Neural cell (in vitro differentiated cells): ENCODE data around the gene CWC27. TPM values are rescaled to one million over a fixed set of nuclear protein-coding genes. Genes with fewer than 3 reads are reported as not detected.

ENCODE experiments used
- H2AFZ ChIP-seq: fragments of 200-600, 300-800 bp; sonication (generic), shearing (Covaris generic); 2 replicates; pipeline ENCODE4 v1.6.0; 2014; ENCODE audit warnings: low read depth, mild to moderate bottlenecking, antibody characterized with exemption, low read length, moderate library complexity
- H3F3A ChIP-seq: fragments of 200-600 bp; shearing (Covaris generic); 2 replicates; pipeline ENCODE4 v1.6.1; 2016; ENCODE audit warnings: mild to moderate bottlenecking, moderate library complexity, mixed read lengths, antibody characterized with exemption, low read length; ENCODE audit not compliant: insufficient read depth, poor library complexity, severe bottlenecking
- H3K27ac ChIP-seq: fragments of 200-600, 300-800 bp; sonication (generic), shearing (Covaris generic); 2 replicates; pipeline ENCODE4 v1.5.1; 2014; ENCODE audit warnings: mild to moderate bottlenecking, low read length, moderate library complexity
- H3K27me3 ChIP-seq: fragments of 300-800, 200-600 bp; sonication (generic), shearing (Covaris generic); 2 replicates; pipeline ENCODE4 v1.6.0; 2014; ENCODE audit warnings: mild to moderate bottlenecking, low read depth, low read length, moderate library complexity; ENCODE audit not compliant: insufficient read depth
- H3K36me3 ChIP-seq: fragments of 300-800, 200-600 bp; sonication (generic), shearing (Covaris generic); 2 replicates; pipeline ENCODE4 v1.5.1; 2014; ENCODE audit warnings: mild to moderate bottlenecking, antibody characterized with exemption, low read length, moderate library complexity; ENCODE audit not compliant: insufficient read depth
- H3K4me2 ChIP-seq: fragments of 300-800, 200-600 bp; sonication (generic), shearing (Covaris generic); 2 replicates; pipeline ENCODE4 v1.6.0; 2014; ENCODE audit warnings: mild to moderate bottlenecking, low read length
- H3K4me3 ChIP-seq: fragments of 300-800, 200-600 bp; sonication (generic), shearing (Covaris generic); 2 replicates; pipeline ENCODE4 v1.5.1; 2014; ENCODE audit warnings: mild to moderate bottlenecking, low read length, moderate library complexity
- H3K79me2 ChIP-seq: fragments of 200-600 bp; shearing (Covaris generic); replicated peaks from 2 replicates; pipeline ENCODE4 v1.6.0; 2014; ENCODE audit warnings: mild to moderate bottlenecking, low read length, moderate library complexity; ENCODE audit not compliant: insufficient read depth
- H3K9ac ChIP-seq: fragments of 300-800, 200-600 bp; sonication (generic), shearing (Covaris generic); 2 replicates; pipeline ENCODE4 v1.6.1; 2016; ENCODE audit warnings: mild to moderate bottlenecking, low read length, mixed read lengths
- H3K9me2 ChIP-seq: fragments of 200-600 bp; shearing (Covaris generic); 2 replicates; pipeline ENCODE4 v1.6.1; 2016; ENCODE audit warnings: mild to moderate bottlenecking, low read length, mixed read lengths; ENCODE audit not compliant: insufficient read depth
- H3K9me3 ChIP-seq: fragments of 200-600, 300-800 bp; sonication (generic), shearing (Covaris generic); 2 replicates; pipeline ENCODE4 v1.6.1; 2016; ENCODE audit warnings: mild to moderate bottlenecking, mixed run types, low read length, moderate library complexity, mixed read lengths
- H4K20me1 ChIP-seq: fragments of 200-600 bp; shearing (Covaris generic); 2 replicates; pipeline ENCODE4 v1.6.1; 2016; ENCODE audit warnings: mild to moderate bottlenecking, mixed run types; ENCODE audit not compliant: insufficient read depth
- CTCF ChIP-seq: fragments of 450-650 bp; IDR thresholded peaks from 2 replicates; pipeline ENCODE4 v1.5.1; 2014; ENCODE audit warnings: antibody characterized with exemption, mild to moderate bottlenecking, moderate library complexity; ENCODE audit not compliant: poor library complexity, severe bottlenecking
- EP300 ChIP-seq: fragments of 450-650 bp; conservative IDR thresholded peaks from 2 replicates; pipeline ENCODE4 v1.6.1; 2014; ENCODE audit warnings: antibody characterized with exemption, mild to moderate bottlenecking, moderate library complexity; ENCODE audit not compliant: poor library complexity, severe bottlenecking
- EZH2 ChIP-seq: fragments of 200-600, 300-800 bp; shearing (Covaris generic), sonication (generic); IDR thresholded peaks from 2 replicates; pipeline ENCODE4 v1.6.1; 2014; ENCODE audit warnings: antibody characterized with exemption, low read length, borderline replicate concordance, mild to moderate bottlenecking; ENCODE audit not compliant: insufficient read depth, poor library complexity, severe bottlenecking
- MXI1 ChIP-seq: fragments of 450-650 bp; conservative IDR thresholded peaks from 2 replicates; pipeline ENCODE4 v1.6.1; 2014; ENCODE audit warnings: antibody characterized with exemption, mild to moderate bottlenecking; ENCODE audit not compliant: poor library complexity, severe bottlenecking
- POLR2AphosphoS5 ChIP-seq: IDR thresholded peaks from 2 replicates; pipeline ENCODE4 v1.6.1; 2012
- RAD21 ChIP-seq: fragments of 450-650 bp; conservative IDR thresholded peaks from 2 replicates; pipeline ENCODE4 v1.6.1; 2014; ENCODE audit warnings: antibody characterized with exemption, mild to moderate bottlenecking, moderate library complexity
- REST ChIP-seq: IDR thresholded peaks from 2 replicates; pipeline ENCODE4 v1.6.1; 2012; ENCODE audit warnings: borderline replicate concordance
- SMC3 ChIP-seq: fragments of 450-650 bp; conservative IDR thresholded peaks from 2 replicates; pipeline ENCODE4 v1.6.1; 2014; ENCODE audit warnings: antibody characterized with exemption, mild to moderate bottlenecking, moderate library complexity; ENCODE audit not compliant: poor library complexity
- TAF1 ChIP-seq: IDR thresholded peaks from 2 replicates; pipeline ENCODE4 v1.6.1; 2012; ENCODE audit warnings: low read depth
- polyA plus RNA-seq: library from polyadenylated mRNA; depleted of rRNA; stranded (reverse); fragments of >200 nt; gene quantifications from 2 replicates; pipeline ENCODE4 v1.2.3, GENCODE V29; 2014

The CWC27 gene
- polyA plus RNA-seq, 1 donor from 2014 or later: 26.2 TPM

GRCh38 chr5:64784451-64785025, 15.8 kb downstream of the CWC27 start:
- TF ChIP-seq MXI1 (no peak), EP300 (no peak), EZH2 (no peak), REST (no peak), POLR2AphosphoS5 (no peak), CTCF (peak; percentile 88), SMC3 (peak; percentile 94), RAD21 (peak; percentile 91), TAF1 (no peak)
- H2AFZ ChIP-seq: no peak overlapping the region
- H3K79me2 ChIP-seq: no peaks in the 10 kb centered on the region
- H4K20me1 ChIP-seq: no peaks in the 10 kb centered on the region
- H3F3A ChIP-seq: no peaks in the 10 kb centered on the region
- no peaks in the 10 kb centered on the region for H3K9me3 ChIP-seq
- no peaks in the 10 kb centered on the region for H3K27me3 ChIP-seq
- H3K9ac ChIP-seq: no peak overlapping the region
- H3K36me3 ChIP-seq: no peaks in the 10 kb centered on the region
- H3K4me2 ChIP-seq: no peak overlapping the region
- H3K27ac ChIP-seq: no peak overlapping the region
- H3K9me2 ChIP-seq: no peaks in the 10 kb centered on the region
- H3K4me3 ChIP-seq: no peak overlapping the region

- no peaks in the 10 kb centered on the region for H3K9me2 ChIP-seq
- TF ChIP-seq SMC3 (no peak), TAF1 (no peak), RAD21 (no peak), EZH2 (no peak), REST (no peak), MXI1 (no peak), CTCF (no peak), EP300 (no peak), POLR2AphosphoS5 (no peak)
- no peaks in the 10 kb centered on the region for H3K79me2 ChIP-seq
- no peak overlapping the region for H2AFZ ChIP-seq
- no peaks in the 10 kb centered on the region for H3F3A ChIP-seq
- no peaks in the 10 kb centered on the region for H3K9me3 ChIP-seq
- H3K4me3 ChIP-seq: no peak overlapping the region
- H3K27ac ChIP-seq: no peak overlapping the region
- H4K20me1 ChIP-seq: no peaks in the 10 kb centered on the region
- H3K27me3 ChIP-seq: no peaks in the 10 kb centered on the region
- H3K36me3 ChIP-seq: no peaks in the 10 kb centered on the region
- H3K4me2 ChIP-seq: no peak overlapping the region
- no peak overlapping the region for H3K9ac ChIP-seq
Observed at GRCh38 chr5:64786372-64786771, 17.6 kb downstream of the CWC27 start.
